Sigmoid colon (tissue), 7 donors: ENCODE results near the gene CFB. TPM values are rescaled to one million over a fixed set of nuclear protein-coding genes. Genes with fewer than 3 reads are reported as not detected.

ENCODE experiments used
- DNase-seq: peaks from one replicate; pipeline ENCODE4 v3.0.0-alpha.2; 2019
- H3K27ac ChIP-seq, 4 donors: fragments of 200-600 bp; sonication (generic); one replicate each; pipeline ENCODE4 v1.5.1; 2016 to 2019; ENCODE audit warnings: mild to moderate bottlenecking in 1 of 4
- H3K27me3 ChIP-seq, 3 donors: fragments of 200-600 bp; sonication (generic); one replicate each; pipeline ENCODE4 v1.5.1; 2019; ENCODE audit warnings: mild to moderate bottlenecking in 1 of 3
- H3K36me3 ChIP-seq, 4 donors: fragments of 200-600 bp; sonication (generic); one replicate each; pipeline ENCODE4 v1.5.1; 2016 to 2019
- H3K4me1 ChIP-seq, 4 donors: fragments of 200-600 bp; sonication (generic); one replicate each; pipeline ENCODE4 v1.5.1; 2017 to 2019
- H3K4me3 ChIP-seq, 4 donors: fragments of 200-600 bp; sonication (generic); one replicate each; pipeline ENCODE4 v1.5.1; 2017 to 2019; ENCODE audit warnings: mild to moderate bottlenecking in 2 of 4, moderate library complexity in 1 of 4
- H3K9me3 ChIP-seq, 4 donors: fragments of 200-600 bp in 3 of 4; sonication (generic) in 3 of 4; one replicate each; pipeline versions ENCODE4 v1.5.1 to v1.6.1; 2013 to 2019
- CTCF ChIP-seq, 4 experiments: fragments of 450-650 bp in 3 of 4; fragments of 200-600 bp in 1 of 4; IDR thresholded peaks; one replicate each; pipeline ENCODE4 v1.5.1; 2016 to 2019; ENCODE audit warnings: antibody characterized with exemption in 4 of 4, mild to moderate bottlenecking in 3 of 4, moderate library complexity in 2 of 4
- EP300 ChIP-seq, 4 donors: sonication (generic); formaldehyde crosslinking; IDR thresholded peaks; one replicate each; pipeline ENCODE4 v1.6.1; 2017; ENCODE audit warnings: antibody characterized with exemption in 4 of 4
- POLR2A ChIP-seq, 2 donors: fragments of 450-650 bp; IDR thresholded peaks; one replicate each; pipeline ENCODE4 v1.6.1; 2016; ENCODE audit warnings: antibody characterized with exemption in 2 of 2, mild to moderate bottlenecking in 2 of 2, moderate library complexity in 2 of 2
- POLR2AphosphoS5 ChIP-seq, 4 donors: sonication (generic); formaldehyde crosslinking; IDR thresholded peaks; one replicate each; pipeline ENCODE4 v1.6.1; 2017; ENCODE audit warnings: antibody characterized with exemption in 4 of 4
- WGBS, 2 donors: extraction: QIAGEN DNeasy Blood & Tissue Kit; methylation state at CpG; one replicate each; pipeline ENCODE4 v1.1.7; 2013; 5-methylcytosine and 5-hydroxymethylcytosine counted together
- intact Hi-C: fragments of 100-400 bp; cut with DNase I; formaldehyde crosslinking; loops from one replicate; pipeline ENCODE4 v1.15.1; 2023
- polyA plus RNA-seq, 3 donors: library from polyadenylated mRNA; stranded (reverse); fragments of 200-250 nt; gene quantifications; one replicate each; pipeline ENCODE4 v1.2.3, GENCODE V29; 2013
- total RNA-seq, 4 donors: library from RNA; depleted of rRNA; stranded (reverse); fragments of >200 nt; gene quantifications; one replicate each; pipeline ENCODE4 v1.1.0, GENCODE V29; 2016
- donor health status: healthy with polysubstance abuse.
- donor health status: Bipolar disorder and iron deficiency.
- donor health status: healthy.

CFB gene
- total and polyA plus RNA-seq, 7 donors, result 3.6 to 118 (median 23.9) TPM

GRCh38 chr6:31920811-31921210 is 25.1 kb upstream of the CFB start:
- H3K36me3 ChIP-seq, result no peaks in the 10 kb centered on the region
- intact Hi-C loops, result no loop called here
- H3K4me1 ChIP-seq, result no peaks in the 10 kb centered on the region
- DNase-seq, result no peak
- H3K27ac ChIP-seq, result no peak overlapping the region
- 64 to 86% methylated on average over 2 of the region's 2 CpGs for WGBS, 2 donors
- H3K4me3 ChIP-seq, result no peak overlapping the region
- no peaks in the 10 kb centered on the region for H3K9me3 ChIP-seq
- no peaks in the 10 kb centered on the region for H3K27me3 ChIP-seq
- no peak for TF ChIP-seq POLR2AphosphoS5 (IDR thresholded peaks at IDR 0.05)
- no peak for TF ChIP-seq CTCF (IDR thresholded peaks at IDR 0.05)
- no peak for TF ChIP-seq EP300 (IDR thresholded peaks at IDR 0.05)
- TF ChIP-seq POLR2A (IDR thresholded peaks at IDR 0.05), result no peak

- no peak for TF ChIP-seq EP300 (IDR thresholded peaks at IDR 0.05)
- no peak for TF ChIP-seq CTCF (IDR thresholded peaks at IDR 0.05)
- TF ChIP-seq POLR2AphosphoS5 (IDR thresholded peaks at IDR 0.05), result no peak
- TF ChIP-seq POLR2A (IDR thresholded peaks at IDR 0.05), result no peak
These were observed 23.0 kb upstream of the CFB start for GRCh38 chr6:31922942-31923341.

GRCh38 chr6:31927242-31927862 is 18.5 kb upstream of the CFB start, which contains the start of gene C2:
Gene C2, plus strand, starts transcription at chr6:31927717. Its CDS starts 36 bp downstream, at chr6:31927753.
- H3K36me3 ChIP-seq, result no peaks in the 10 kb centered on the region
- no peak for DNase-seq
- WGBS, 2 donors, result 44 to 60% methylated on average over 11 of the region's 11 CpGs
- TF ChIP-seq CTCF (IDR thresholded peaks at IDR 0.05) (no peak), EP300 (IDR thresholded peaks at IDR 0.05) (no peak), POLR2AphosphoS5 (IDR thresholded peaks at IDR 0.05) (no peak), POLR2A (IDR thresholded peaks at IDR 0.05) (no peak)
- peak within 1 kb of the TSS in 3 of 4 donors; percentile 6 to 31 (median 16) for H3K4me3 ChIP-seq
- intact Hi-C loops, result no loop called here
- H3K27ac ChIP-seq, result no peak within 1 kb of the TSS
- no peaks in the 10 kb centered on the region for H3K9me3 ChIP-seq
- H3K27me3 ChIP-seq, result no peaks in the 10 kb centered on the region
- H3K4me1 ChIP-seq, result no peaks in the 10 kb centered on the region

More at GRCh38 chr6:31922942-31923341, 23.0 kb upstream of the CFB start:
- intact Hi-C loops, result no loop called here
- H3K27me3 ChIP-seq, result no peaks in the 10 kb centered on the region
- H3K36me3 ChIP-seq, result no peaks in the 10 kb centered on the region
- WGBS, 2 donors, result 18 to 26% methylated on average over 5 of the region's 5 CpGs
- no peaks in the 10 kb centered on the region for H3K9me3 ChIP-seq
- DNase-seq, result no peak
- H3K27ac ChIP-seq, result no peak overlapping the region
- H3K4me3 ChIP-seq, result no peak overlapping the region
- no peaks in the 10 kb centered on the region for H3K4me1 ChIP-seq

- TF ChIP-seq CTCF (IDR thresholded peaks at IDR 0.05) (no peak), POLR2AphosphoS5 (IDR thresholded peaks at IDR 0.05) (no peak), EP300 (IDR thresholded peaks at IDR 0.05) (no peak), POLR2A (IDR thresholded peaks at IDR 0.05) (no peak)
- WGBS, 2 donors, result 70 to 78% methylated on average over 11 of the region's 11 CpGs
- no peaks in the 10 kb centered on the region for H3K36me3 ChIP-seq
- H3K27me3 ChIP-seq, result no peaks in the 10 kb centered on the region
- no peak for DNase-seq
- H3K4me1 ChIP-seq, result no peaks in the 10 kb centered on the region
- no peak overlapping the region for H3K27ac ChIP-seq
- peak overlapping the region in 3 of 4 donors; percentile 6 to 31 (median 16) for H3K4me3 ChIP-seq
- intact Hi-C loops, result no loop called here
- H3K9me3 ChIP-seq, result no peaks in the 10 kb centered on the region
These were observed 17.8 kb upstream of the CFB start for GRCh38 chr6:31927863-31928671.
